Trophoblast cell (in vitro differentiated cells and primary cell): ENCODE measurements around the gene SPC25.

Experiments used
- DNase-seq, 2 donors: peaks; one replicate each; pipeline ENCODE4 v3.0.0-alpha.2; 2016
- H2AFZ ChIP-seq: 2 replicates; pipeline ENCODE4 v1.6.1; 2013; ENCODE audit warnings: low read length, moderate library complexity, mild to moderate bottlenecking; ENCODE audit not compliant: insufficient read depth, poor library complexity
- H2AK5ac ChIP-seq: 2 replicates; pipeline ENCODE4 v1.6.1; 2013; ENCODE audit warnings: mild to moderate bottlenecking, low read length
- H2BK120ac ChIP-seq: 2 replicates; pipeline ENCODE4 v1.6.1; 2013; ENCODE audit warnings: low read length, mild to moderate bottlenecking, moderate library complexity; ENCODE audit not compliant: insufficient read depth, poor library complexity
- H2BK12ac ChIP-seq: 2 replicates; pipeline ENCODE4 v1.6.1; 2013; ENCODE audit warnings: mild to moderate bottlenecking, low read length, moderate library complexity
- H2BK5ac ChIP-seq: 2 replicates; pipeline ENCODE4 v1.6.1; 2013; ENCODE audit warnings: low read length, low read depth, moderate library complexity, mild to moderate bottlenecking; ENCODE audit not compliant: poor library complexity
- H3K14ac ChIP-seq: 2 replicates; pipeline ENCODE4 v1.6.1; 2013; ENCODE audit warnings: mild to moderate bottlenecking, low read length
- H3K18ac ChIP-seq: 2 replicates; pipeline ENCODE4 v1.6.1; 2013; ENCODE audit warnings: mild to moderate bottlenecking, low read length
- H3K23ac ChIP-seq: 2 replicates; pipeline ENCODE4 v1.6.1; 2013; ENCODE audit warnings: low read length
- H3K27ac ChIP-seq: 2 replicates; pipeline ENCODE4 v1.5.1; 2013; ENCODE audit warnings: low read depth, mild to moderate bottlenecking, inconsistent platforms, low read length, moderate library complexity
- H3K27me3 ChIP-seq: 2 replicates; pipeline ENCODE4 v1.6.1; 2013; ENCODE audit warnings: inconsistent platforms, mild to moderate bottlenecking, low read length, moderate library complexity; ENCODE audit not compliant: insufficient read depth
- H3K36me3 ChIP-seq, 2 experiments: 1 replicate in 1 of 2; 2 replicates in 1 of 2; pipeline ENCODE4 v1.6.1; 2013; ENCODE audit warnings: low read length in 2 of 2, mild to moderate bottlenecking in 2 of 2, moderate library complexity in 1 of 2; ENCODE audit not compliant: insufficient read depth in 2 of 2, control insufficient read depth in 1 of 2
- H3K4ac ChIP-seq: 2 replicates; pipeline ENCODE4 v1.6.1; 2013; ENCODE audit warnings: low read depth, mild to moderate bottlenecking, low read length, moderate library complexity
- H3K4me1 ChIP-seq, 2 experiments: 1 replicate in 1 of 2; 2 replicates in 1 of 2; pipeline ENCODE4 v1.6.1; 2013; ENCODE audit warnings: low read length in 2 of 2, mild to moderate bottlenecking in 2 of 2, moderate library complexity in 1 of 2; ENCODE audit not compliant: insufficient read depth in 2 of 2, control insufficient read depth in 1 of 2
- H3K4me2 ChIP-seq: 2 replicates; pipeline ENCODE4 v1.6.1; 2013; ENCODE audit warnings: inconsistent platforms, mild to moderate bottlenecking, low read length, moderate library complexity
- H3K4me3 ChIP-seq: 2 replicates; pipeline ENCODE4 v1.5.1; 2013; ENCODE audit warnings: mild to moderate bottlenecking, low read depth, low read length, inconsistent platforms
- H3K79me1 ChIP-seq: one replicate; pipeline ENCODE4 v1.6.1; 2013; ENCODE audit warnings: low read length
- H3K79me2 ChIP-seq: 2 replicates; pipeline ENCODE4 v1.6.1; 2013; ENCODE audit warnings: low read length, mild to moderate bottlenecking; ENCODE audit not compliant: control insufficient read depth, insufficient read depth, poor library complexity
- H3K9ac ChIP-seq: 2 replicates; pipeline ENCODE4 v1.6.1; 2013; ENCODE audit warnings: mild to moderate bottlenecking, low read length
- H3K9me3 ChIP-seq: 2 replicates; pipeline ENCODE4 v1.6.1; 2013; ENCODE audit warnings: low read depth, mild to moderate bottlenecking, control low read depth, inconsistent platforms, low read length; ENCODE audit not compliant: insufficient read depth
- H4K12ac ChIP-seq: 2 replicates; pipeline ENCODE4 v1.6.1; 2013; ENCODE audit warnings: low read depth, mild to moderate bottlenecking, low read length, moderate library complexity
- H4K8ac ChIP-seq: 2 replicates; pipeline ENCODE4 v1.6.1; 2013; ENCODE audit warnings: low read depth, mild to moderate bottlenecking, low read length, moderate library complexity
- H4K91ac ChIP-seq: one replicate; pipeline ENCODE4 v1.6.1; 2013; ENCODE audit warnings: low read depth, mild to moderate bottlenecking, low read length, moderate library complexity
- WGBS: extraction: QIAGEN DNeasy Blood & Tissue Kit; methylation state at CpG from one replicate; pipeline ENCODE4 v1.1.7; 2013; ENCODE audit warnings: missing lambda C conversion rate; ENCODE audit not compliant: insufficient read length, insufficient coverage; ENCODE audit errors: extremely low coverage; 5-methylcytosine and 5-hydroxymethylcytosine counted together

Gene SPC25

GRCh38 chr2:168835969-168836368, 54.3 kb downstream of the SPC25 start:
- Histone ChIP-seq H3K9me3 (no peaks in the 10 kb centered on the region), H2BK120ac (no peak overlapping the region), H3K9ac (no peak overlapping the region), H4K91ac (no peak overlapping the region), H3K4me2 (no peak overlapping the region), H2BK12ac (no peak overlapping the region), H3K79me1 (no peaks in the 10 kb centered on the region), H4K12ac (no peak overlapping the region), H3K4me1 (no peaks in the 10 kb centered on the region), H3K4ac (no peak overlapping the region), H2AK5ac (no peak overlapping the region), H2BK5ac (no peak overlapping the region), H3K18ac (no peak overlapping the region), H3K27ac (no peak overlapping the region), H3K36me3 (no peaks in the 10 kb centered on the region), H4K8ac (no peak overlapping the region), H3K79me2 (no peaks in the 10 kb centered on the region), H3K14ac (no peak overlapping the region), H3K23ac (no peak overlapping the region), H2AFZ (no peak overlapping the region), H3K4me3 (no peak overlapping the region), H3K27me3 (no peaks in the 10 kb centered on the region)
- WGBS, result no CpG with 5 or more reads among the region's 2 CpGs
- DNase-seq, result no peak

- Histone ChIP-seq H3K9me3 (no peaks in the 10 kb centered on the region), H2AFZ (no peak overlapping the region), H3K4me3 (no peak overlapping the region), H3K4ac (no peak overlapping the region), H3K18ac (no peak overlapping the region), H2AK5ac (no peak overlapping the region), H3K14ac (no peak overlapping the region), H4K8ac (no peak overlapping the region), H2BK120ac (no peak overlapping the region), H3K79me1 (no peaks in the 10 kb centered on the region), H3K23ac (no peak overlapping the region), H4K12ac (no peak overlapping the region), H3K27me3 (no peaks in the 10 kb centered on the region), H3K4me2 (no peak overlapping the region), H2BK5ac (no peak overlapping the region), H3K79me2 (no peaks in the 10 kb centered on the region), H3K27ac (no peak overlapping the region), H4K91ac (no peak overlapping the region), H3K36me3 (no peaks in the 10 kb centered on the region), H3K4me1 (no peaks in the 10 kb centered on the region), H2BK12ac (no peak overlapping the region), H3K9ac (no peak overlapping the region)
- DNase-seq, result no peak
Measured at GRCh38 chr2:168831662-168832061, 58.6 kb downstream of the SPC25 start.

GRCh38 chr2:168830958-168831357, 59.3 kb downstream of the SPC25 start:
- no peaks in the 10 kb centered on the region for H3K79me1 ChIP-seq
- H3K27me3 ChIP-seq, result no peaks in the 10 kb centered on the region
- H2AFZ ChIP-seq, result no peak overlapping the region
- H3K14ac ChIP-seq, result no peak overlapping the region
- H4K91ac ChIP-seq, result no peak overlapping the region
- H3K4me3 ChIP-seq, result no peak overlapping the region
- DNase-seq, result no peak
- H3K4me1 ChIP-seq, result no peaks in the 10 kb centered on the region
- H4K8ac ChIP-seq, result no peak overlapping the region
- H2AK5ac ChIP-seq, result no peak overlapping the region
- no peaks in the 10 kb centered on the region for H3K79me2 ChIP-seq
- no peak overlapping the region for H3K18ac ChIP-seq
- no peak overlapping the region for H3K23ac ChIP-seq
- H3K36me3 ChIP-seq, result no peaks in the 10 kb centered on the region
- no peaks in the 10 kb centered on the region for H3K9me3 ChIP-seq
- H3K9ac ChIP-seq, result no peak overlapping the region
- no peak overlapping the region for H3K4me2 ChIP-seq
- no peak overlapping the region for H2BK12ac ChIP-seq
- no peak overlapping the region for H4K12ac ChIP-seq
- H3K27ac ChIP-seq, result no peak overlapping the region
- no peak overlapping the region for H2BK120ac ChIP-seq
- no peak overlapping the region for H2BK5ac ChIP-seq
- no peak overlapping the region for H3K4ac ChIP-seq

GRCh38 chr2:168825126-168825525, 65.1 kb downstream of the SPC25 start:
- no peak overlapping the region for H2AFZ ChIP-seq
- no peaks in the 10 kb centered on the region for H3K4me1 ChIP-seq
- no peaks in the 10 kb centered on the region for H3K27me3 ChIP-seq
- no peaks in the 10 kb centered on the region for H3K79me1 ChIP-seq
- no peak overlapping the region for H3K18ac ChIP-seq
- H4K12ac ChIP-seq, result no peak overlapping the region
- H3K14ac ChIP-seq, result no peak overlapping the region
- no peak overlapping the region for H3K23ac ChIP-seq
- H3K4ac ChIP-seq, result no peak overlapping the region
- no peak for DNase-seq
- no peak overlapping the region for H2BK120ac ChIP-seq
- H3K4me2 ChIP-seq, result no peak overlapping the region
- H2BK5ac ChIP-seq, result no peak overlapping the region
- H3K27ac ChIP-seq, result no peak overlapping the region
- H3K79me2 ChIP-seq, result no peaks in the 10 kb centered on the region
- H3K36me3 ChIP-seq, result no peaks in the 10 kb centered on the region
- H3K9ac ChIP-seq, result no peak overlapping the region
- H4K91ac ChIP-seq, result no peak overlapping the region
- H3K4me3 ChIP-seq, result no peak overlapping the region
- H3K9me3 ChIP-seq, result no peaks in the 10 kb centered on the region
- no peak overlapping the region for H2AK5ac ChIP-seq
- H4K8ac ChIP-seq, result no peak overlapping the region
- H2BK12ac ChIP-seq, result no peak overlapping the region

- no peak for DNase-seq
- H4K91ac ChIP-seq, result no peak overlapping the region
- H3K4me3 ChIP-seq, result no peak overlapping the region
- no peak overlapping the region for H3K14ac ChIP-seq
- H3K27me3 ChIP-seq, result no peaks in the 10 kb centered on the region
- no CpG with 5 or more reads among the region's 1 CpG for WGBS
- H4K12ac ChIP-seq, result no peak overlapping the region
- no peaks in the 10 kb centered on the region for H3K79me2 ChIP-seq
- no peak overlapping the region for H3K18ac ChIP-seq
- H3K4me2 ChIP-seq, result no peak overlapping the region
- no peak overlapping the region for H3K23ac ChIP-seq
- H3K9me3 ChIP-seq, result no peaks in the 10 kb centered on the region
- no peak overlapping the region for H3K4ac ChIP-seq
- H2AFZ ChIP-seq, result no peak overlapping the region
- H2BK12ac ChIP-seq, result no peak overlapping the region
- peaks cover 0 to 2% of the 10 kb centered on the region in 2 experiments for H3K4me1 ChIP-seq
- no peaks in the 10 kb centered on the region for H3K36me3 ChIP-seq
- H2BK120ac ChIP-seq, result no peak overlapping the region
- H4K8ac ChIP-seq, result no peak overlapping the region
- no peak overlapping the region for H2AK5ac ChIP-seq
- H2BK5ac ChIP-seq, result no peak overlapping the region
- H3K27ac ChIP-seq, result no peak overlapping the region
- no peak overlapping the region for H3K9ac ChIP-seq
- H3K79me1 ChIP-seq, result no peaks in the 10 kb centered on the region
Measured at GRCh38 chr2:168821992-168822391, 68.2 kb downstream of the SPC25 start.
